GM23338 (cell line): ENCODE measurements around the gene TMUB1. TPM values are rescaled to one million over a fixed set of nuclear protein-coding genes. Genes with fewer than 3 reads are reported as not detected.
A peak's percentile ranks its signal among the peaks of the same experiment; 100 is the strongest.

ENCODE experiments used
- ATAC-seq: fragments of 200-7000 bp; cut with Tn5 transposase; 3 replicates; pipeline ENCODE4 v1.9.1; 2020
- DNase-seq: peaks from one replicate; pipeline ENCODE4 v3.0.0-alpha.2; 2015; ENCODE audit warnings: low spot score
- H2AFZ ChIP-seq: fragments of 200-600 bp; sonication (generic); 2 replicates; pipeline ENCODE4 v1.8.0; 2016; ENCODE audit warnings: antibody characterized with exemption, mild to moderate bottlenecking, moderate library complexity
- H3F3A ChIP-seq: fragments of 200-600 bp; sonication (generic); replicated peaks from 2 replicates; pipeline ENCODE4 v1.8.0; 2017; ENCODE audit warnings: antibody characterized with exemption, mixed run types, low read depth
- H3K27ac ChIP-seq: fragments of 200-600 bp; sonication (generic); 2 replicates; pipeline ENCODE4 v1.6.1; 2016; ENCODE audit warnings: low read depth
- H3K27me3 ChIP-seq: fragments of 200-600 bp; sonication (generic); 2 replicates; pipeline ENCODE4 v1.8.0; 2016; ENCODE audit warnings: mild to moderate bottlenecking, mixed run types, moderate library complexity; ENCODE audit not compliant: insufficient read depth
- H3K36me3 ChIP-seq: fragments of 200-600 bp; sonication (generic); 2 replicates; pipeline ENCODE4 v1.8.0; 2016; ENCODE audit warnings: mild to moderate bottlenecking; ENCODE audit not compliant: insufficient read depth
- H3K4me1 ChIP-seq: fragments of 200-600 bp; sonication (generic); 2 replicates; pipeline ENCODE4 v1.8.0; 2016; ENCODE audit warnings: mild to moderate bottlenecking, moderate library complexity; ENCODE audit not compliant: insufficient read depth
- H3K4me2 ChIP-seq: fragments of 200-600 bp; sonication (generic); 2 replicates; pipeline ENCODE4 v1.7.1; 2017; ENCODE audit warnings: mixed run types
- H3K4me3 ChIP-seq: fragments of 200-600 bp; sonication (generic); 2 replicates; pipeline ENCODE4 v1.6.1; 2016; ENCODE audit warnings: mixed run types
- H3K79me2 ChIP-seq: fragments of 200-600 bp; sonication (generic); replicated peaks from 2 replicates; pipeline ENCODE4 v1.8.0; 2017; ENCODE audit warnings: mild to moderate bottlenecking; ENCODE audit not compliant: insufficient read depth
- H3K9me2 ChIP-seq: fragments of 200-600 bp; sonication (generic); 2 replicates; pipeline ENCODE4 v1.8.0; 2017; ENCODE audit not compliant: insufficient read depth
- H4K20me1 ChIP-seq: fragments of 200-600 bp; sonication (generic); replicated peaks from 2 replicates; pipeline ENCODE4 v1.8.0; 2017; ENCODE audit warnings: mild to moderate bottlenecking; ENCODE audit not compliant: insufficient read depth
- H3K27ac Mint-ChIP-seq: 2 replicates; pipeline ENCODE4 v1.8.0; 2020; ENCODE audit warnings: inconsistent platforms, mild to moderate bottlenecking, moderate library complexity, mixed read lengths
- H3K27me3 Mint-ChIP-seq: 3 replicates; pipeline ENCODE4 v1.8.0; 2022; ENCODE audit warnings: low read depth, mild to moderate bottlenecking, moderate library complexity, mixed read lengths, inconsistent platforms; ENCODE audit not compliant: insufficient read depth, poor library complexity
- H3K36me3 Mint-ChIP-seq: 3 replicates; pipeline ENCODE4 v1.8.0; 2021; ENCODE audit warnings: low read depth, mild to moderate bottlenecking, inconsistent platforms, moderate library complexity, mixed read lengths
- H3K4me1 Mint-ChIP-seq: 3 replicates; pipeline ENCODE4 v1.8.0; 2020; ENCODE audit warnings: mild to moderate bottlenecking, inconsistent platforms, mixed read lengths
- H3K4me3 Mint-ChIP-seq: 3 replicates; pipeline ENCODE4 v1.8.0; 2021; ENCODE audit warnings: moderate library complexity, mild to moderate bottlenecking, inconsistent platforms, mixed read lengths
- H3K9me3 Mint-ChIP-seq: 3 replicates; pipeline ENCODE4 v1.8.0; 2020; ENCODE audit warnings: moderate library complexity, mild to moderate bottlenecking, inconsistent platforms, mixed read lengths
- CREB1 ChIP-seq: fragments of 250-450 bp; sonication (Bioruptor Pico); IDR thresholded peaks from 2 replicates; pipeline ENCODE4 v1.5.0; 2020; ENCODE audit warnings: low read depth, mild to moderate bottlenecking, moderate library complexity
- EZH2 ChIP-seq: fragments of 200-600 bp; sonication (generic); IDR thresholded peaks from one replicate; pipeline ENCODE4 v1.8.0; 2017; ENCODE audit warnings: antibody characterized with exemption, mild to moderate bottlenecking, low read depth; ENCODE audit not compliant: unreplicated experiment
- EZH2phosphoT487 ChIP-seq: fragments of 200-600 bp; sonication (generic); IDR thresholded peaks from one replicate; pipeline ENCODE4 v1.8.1; 2018; ENCODE audit warnings: antibody characterized with exemption; ENCODE audit not compliant: unreplicated experiment
- NANOG ChIP-seq: IDR thresholded peaks from 2 replicates; pipeline ENCODE4 v1.6.1; 2016; ENCODE audit warnings: antibody characterized with exemption, borderline replicate concordance
- POLR2AphosphoS5 ChIP-seq: IDR thresholded peaks from 2 replicates; pipeline ENCODE4 v1.6.1; 2016; ENCODE audit warnings: antibody characterized with exemption, low read depth
- STAT1 ChIP-seq: IDR thresholded peaks from one replicate; pipeline ENCODE4 v1.6.1; 2016; ENCODE audit warnings: antibody characterized with exemption; ENCODE audit not compliant: unreplicated experiment
- ZNF114 ChIP-seq: fragments of 250-450 bp; sonication (Bioruptor Pico); IDR thresholded peaks from 2 replicates; pipeline ENCODE4 v1.5.0; 2020; ENCODE audit warnings: mild to moderate bottlenecking, moderate library complexity
- ZNF331 ChIP-seq: fragments of 250-450 bp; sonication (Bioruptor Pico); IDR thresholded peaks from 2 replicates; pipeline ENCODE4 v1.5.0; 2020; ENCODE audit warnings: low read depth, mild to moderate bottlenecking, moderate library complexity
- polyA plus RNA-seq: library from polyadenylated mRNA; unstranded; fragments of >200 nt; fragmentation: Nextera tagmentation; extraction: Ambion mirVana; gene quantifications from 2 replicates; pipeline ENCODE4 v1.2.1, GENCODE V29; 2016
- total RNA-seq: library from RNA; depleted of rRNA; stranded (reverse); fragments of >200 nt; shearing (Covaris generic); gene quantifications from 2 replicates; pipeline ENCODE4 v1.2.3, GENCODE V29; 2014
- TF ChIP-seq, protein P1 (sequence below): fragments of 250-450 bp; sonication (Bioruptor Pico); IDR thresholded peaks from 2 replicates; pipeline ENCODE4 v1.5.0; 2020; ENCODE audit warnings: mild to moderate bottlenecking, moderate library complexity
- TF ChIP-seq, protein P2 (sequence below): IDR thresholded peaks from one replicate; pipeline ENCODE4 v1.6.1; 2018; ENCODE audit warnings: antibody characterized with exemption; ENCODE audit not compliant: unreplicated experiment
- TF ChIP-seq, protein P3 (sequence below), 2 experiments: fragments of 200-600 bp in 1 of 2; sonication (generic) in 1 of 2; conservative IDR thresholded peaks; 2 replicates each; pipeline versions ENCODE4 v1.5.1 to v1.6.1; 2016 to 2017; ENCODE audit warnings: antibody characterized with exemption in 2 of 2, low read depth in 2 of 2, mild to moderate bottlenecking in 2 of 2, moderate library complexity in 1 of 2
- TF ChIP-seq, protein P4 (sequence below): IDR thresholded peaks from 2 replicates; pipeline ENCODE4 v1.6.1; 2016; ENCODE audit warnings: antibody characterized with exemption

Gene TMUB1
- total and polyA plus RNA-seq, 2 experiments from 2014 or later = 47.6 to 61.1 TPM

DNA sequence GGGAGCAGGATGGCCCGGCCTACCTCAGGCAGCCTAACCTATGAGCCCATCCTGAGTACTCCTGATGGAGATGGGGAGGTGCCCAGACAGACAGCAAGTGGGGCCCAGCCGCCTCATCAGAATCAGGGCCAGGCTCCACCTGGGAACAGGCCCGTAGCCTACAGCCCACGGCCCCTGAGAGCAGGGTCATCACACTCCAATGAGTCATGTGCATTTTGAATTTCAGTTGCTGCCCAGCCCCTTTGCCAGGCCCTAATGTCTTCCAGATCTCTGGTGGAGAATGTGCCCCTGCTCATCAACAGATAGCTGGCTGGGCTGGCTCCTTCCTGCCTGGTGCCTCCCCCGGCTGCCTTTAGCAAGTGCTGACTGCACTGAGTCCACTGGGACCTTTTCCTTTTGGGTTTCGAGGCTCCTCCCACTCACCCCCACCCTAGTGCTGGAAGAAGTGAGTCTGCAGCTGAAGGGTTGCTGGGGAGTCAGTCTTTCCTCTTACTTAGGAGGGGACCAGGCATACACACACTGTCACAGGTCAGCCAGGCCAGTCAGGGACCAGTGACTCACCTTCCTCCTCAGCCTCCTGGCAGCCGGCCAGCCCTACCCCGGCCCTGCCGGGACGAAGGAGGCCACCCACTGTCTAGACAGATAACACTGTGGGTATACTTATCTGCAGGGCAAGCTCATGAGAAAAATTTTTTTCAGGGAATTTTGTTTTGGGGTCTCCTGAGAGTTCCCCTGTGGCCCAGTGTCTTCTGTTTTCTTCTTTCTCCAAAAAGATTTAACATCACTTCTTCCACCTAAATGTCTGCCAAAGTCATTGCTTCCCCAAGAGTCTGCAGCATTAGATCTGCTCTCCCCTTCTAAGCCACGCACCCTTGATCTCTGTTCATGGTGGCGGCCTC is 44.1 kb downstream of the TMUB1 start:
- DNase-seq = no peak
- ATAC-seq = peak; percentile 24
- H3K4me1 Mint-ChIP-seq = peaks cover 2% of the 10 kb centered on the region; the same call in 1 of the 3 replicates
- Histone ChIP-seq H3K4me2 (no peak overlapping the region), H3F3A (no peaks in the 10 kb centered on the region), H3K36me3 (no peaks in the 10 kb centered on the region), H3K79me2 (no peaks in the 10 kb centered on the region), H3K9me2 (no peaks in the 10 kb centered on the region), H2AFZ (no peak overlapping the region), H3K4me3 (no peak overlapping the region), H3K27me3 (no peaks in the 10 kb centered on the region), H4K20me1 (no peaks in the 10 kb centered on the region), H3K4me1 (no peaks in the 10 kb centered on the region), H3K27ac (no peak overlapping the region)
- H3K27ac Mint-ChIP-seq = no peak overlapping the region
- H3K9me3 Mint-ChIP-seq = no peaks in the 10 kb centered on the region
- H3K36me3 Mint-ChIP-seq = peaks cover 6% of the 10 kb centered on the region; the same call in 1 of the 3 replicates
- H3K4me3 Mint-ChIP-seq = no peak overlapping the region
- TF ChIP-seq, protein P1, sequence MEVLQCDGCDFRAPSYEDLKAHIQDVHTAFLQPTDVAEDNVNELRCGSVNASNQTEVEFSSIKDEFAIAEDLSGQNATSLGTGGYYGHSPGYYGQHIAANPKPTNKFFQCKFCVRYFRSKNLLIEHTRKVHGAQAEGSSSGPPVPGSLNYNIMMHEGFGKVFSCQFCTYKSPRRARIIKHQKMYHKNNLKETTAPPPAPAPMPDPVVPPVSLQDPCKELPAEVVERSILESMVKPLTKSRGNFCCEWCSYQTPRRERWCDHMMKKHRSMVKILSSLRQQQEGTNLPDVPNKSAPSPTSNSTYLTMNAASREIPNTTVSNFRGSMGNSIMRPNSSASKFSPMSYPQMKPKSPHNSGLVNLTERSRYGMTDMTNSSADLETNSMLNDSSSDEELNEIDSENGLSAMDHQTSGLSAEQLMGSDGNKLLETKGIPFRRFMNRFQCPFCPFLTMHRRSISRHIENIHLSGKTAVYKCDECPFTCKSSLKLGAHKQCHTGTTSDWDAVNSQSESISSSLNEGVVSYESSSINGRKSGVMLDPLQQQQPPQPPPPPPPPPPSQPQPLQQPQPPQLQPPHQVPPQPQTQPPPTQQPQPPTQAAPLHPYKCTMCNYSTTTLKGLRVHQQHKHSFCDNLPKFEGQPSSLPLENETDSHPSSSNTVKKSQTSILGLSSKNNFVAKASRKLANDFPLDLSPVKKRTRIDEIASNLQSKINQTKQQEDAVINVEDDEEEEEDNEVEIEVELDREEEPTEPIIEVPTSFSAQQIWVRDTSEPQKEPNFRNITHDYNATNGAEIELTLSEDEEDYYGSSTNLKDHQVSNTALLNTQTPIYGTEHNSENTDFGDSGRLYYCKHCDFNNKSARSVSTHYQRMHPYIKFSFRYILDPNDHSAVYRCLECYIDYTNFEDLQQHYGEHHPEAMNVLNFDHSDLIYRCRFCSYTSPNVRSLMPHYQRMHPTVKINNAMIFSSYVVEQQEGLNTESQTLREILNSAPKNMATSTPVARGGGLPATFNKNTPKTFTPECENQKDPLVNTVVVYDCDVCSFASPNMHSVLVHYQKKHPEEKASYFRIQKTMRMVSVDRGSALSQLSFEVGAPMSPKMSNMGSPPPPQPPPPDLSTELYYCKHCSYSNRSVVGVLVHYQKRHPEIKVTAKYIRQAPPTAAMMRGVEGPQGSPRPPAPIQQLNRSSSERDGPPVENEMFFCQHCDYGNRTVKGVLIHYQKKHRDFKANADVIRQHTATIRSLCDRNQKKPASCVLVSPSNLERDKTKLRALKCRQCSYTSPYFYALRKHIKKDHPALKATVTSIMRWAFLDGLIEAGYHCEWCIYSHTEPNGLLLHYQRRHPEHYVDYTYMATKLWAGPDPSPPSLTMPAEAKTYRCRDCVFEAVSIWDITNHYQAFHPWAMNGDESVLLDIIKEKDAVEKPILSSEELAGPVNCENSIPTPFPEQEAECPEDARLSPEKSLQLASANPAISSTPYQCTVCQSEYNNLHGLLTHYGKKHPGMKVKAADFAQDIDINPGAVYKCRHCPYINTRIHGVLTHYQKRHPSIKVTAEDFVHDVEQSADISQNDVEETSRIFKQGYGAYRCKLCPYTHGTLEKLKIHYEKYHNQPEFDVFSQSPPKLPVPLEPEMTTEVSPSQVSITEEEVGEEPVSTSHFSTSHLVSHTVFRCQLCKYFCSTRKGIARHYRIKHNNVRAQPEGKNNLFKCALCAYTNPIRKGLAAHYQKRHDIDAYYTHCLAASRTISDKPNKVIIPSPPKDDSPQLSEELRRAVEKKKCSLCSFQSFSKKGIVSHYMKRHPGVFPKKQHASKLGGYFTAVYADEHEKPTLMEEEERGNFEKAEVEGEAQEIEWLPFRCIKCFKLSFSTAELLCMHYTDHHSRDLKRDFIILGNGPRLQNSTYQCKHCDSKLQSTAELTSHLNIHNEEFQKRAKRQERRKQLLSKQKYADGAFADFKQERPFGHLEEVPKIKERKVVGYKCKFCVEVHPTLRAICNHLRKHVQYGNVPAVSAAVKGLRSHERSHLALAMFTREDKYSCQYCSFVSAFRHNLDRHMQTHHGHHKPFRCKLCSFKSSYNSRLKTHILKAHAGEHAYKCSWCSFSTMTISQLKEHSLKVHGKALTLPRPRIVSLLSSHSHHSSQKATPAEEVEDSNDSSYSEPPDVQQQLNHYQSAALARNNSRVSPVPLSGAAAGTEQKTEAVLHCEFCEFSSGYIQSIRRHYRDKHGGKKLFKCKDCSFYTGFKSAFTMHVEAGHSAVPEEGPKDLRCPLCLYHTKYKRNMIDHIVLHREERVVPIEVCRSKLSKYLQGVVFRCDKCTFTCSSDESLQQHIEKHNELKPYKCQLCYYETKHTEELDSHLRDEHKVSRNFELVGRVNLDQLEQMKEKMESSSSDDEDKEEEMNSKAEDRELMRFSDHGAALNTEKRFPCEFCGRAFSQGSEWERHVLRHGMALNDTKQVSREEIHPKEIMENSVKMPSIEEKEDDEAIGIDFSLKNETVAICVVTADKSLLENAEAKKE (CRISPR knock-in tag) = no peak
- no peak for TF ChIP-seq EZH2phosphoT487
- TF ChIP-seq, protein P2, sequence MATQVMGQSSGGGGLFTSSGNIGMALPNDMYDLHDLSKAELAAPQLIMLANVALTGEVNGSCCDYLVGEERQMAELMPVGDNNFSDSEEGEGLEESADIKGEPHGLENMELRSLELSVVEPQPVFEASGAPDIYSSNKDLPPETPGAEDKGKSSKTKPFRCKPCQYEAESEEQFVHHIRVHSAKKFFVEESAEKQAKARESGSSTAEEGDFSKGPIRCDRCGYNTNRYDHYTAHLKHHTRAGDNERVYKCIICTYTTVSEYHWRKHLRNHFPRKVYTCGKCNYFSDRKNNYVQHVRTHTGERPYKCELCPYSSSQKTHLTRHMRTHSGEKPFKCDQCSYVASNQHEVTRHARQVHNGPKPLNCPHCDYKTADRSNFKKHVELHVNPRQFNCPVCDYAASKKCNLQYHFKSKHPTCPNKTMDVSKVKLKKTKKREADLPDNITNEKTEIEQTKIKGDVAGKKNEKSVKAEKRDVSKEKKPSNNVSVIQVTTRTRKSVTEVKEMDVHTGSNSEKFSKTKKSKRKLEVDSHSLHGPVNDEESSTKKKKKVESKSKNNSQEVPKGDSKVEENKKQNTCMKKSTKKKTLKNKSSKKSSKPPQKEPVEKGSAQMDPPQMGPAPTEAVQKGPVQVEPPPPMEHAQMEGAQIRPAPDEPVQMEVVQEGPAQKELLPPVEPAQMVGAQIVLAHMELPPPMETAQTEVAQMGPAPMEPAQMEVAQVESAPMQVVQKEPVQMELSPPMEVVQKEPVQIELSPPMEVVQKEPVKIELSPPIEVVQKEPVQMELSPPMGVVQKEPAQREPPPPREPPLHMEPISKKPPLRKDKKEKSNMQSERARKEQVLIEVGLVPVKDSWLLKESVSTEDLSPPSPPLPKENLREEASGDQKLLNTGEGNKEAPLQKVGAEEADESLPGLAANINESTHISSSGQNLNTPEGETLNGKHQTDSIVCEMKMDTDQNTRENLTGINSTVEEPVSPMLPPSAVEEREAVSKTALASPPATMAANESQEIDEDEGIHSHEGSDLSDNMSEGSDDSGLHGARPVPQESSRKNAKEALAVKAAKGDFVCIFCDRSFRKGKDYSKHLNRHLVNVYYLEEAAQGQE = no peak
- no peak for TF ChIP-seq ZNF114
- TF ChIP-seq EZH2 = no peak
- no peak for TF ChIP-seq CREB1 (CRISPR knock-in tag)
- no peak for TF ChIP-seq STAT1
- TF ChIP-seq, protein P3, sequence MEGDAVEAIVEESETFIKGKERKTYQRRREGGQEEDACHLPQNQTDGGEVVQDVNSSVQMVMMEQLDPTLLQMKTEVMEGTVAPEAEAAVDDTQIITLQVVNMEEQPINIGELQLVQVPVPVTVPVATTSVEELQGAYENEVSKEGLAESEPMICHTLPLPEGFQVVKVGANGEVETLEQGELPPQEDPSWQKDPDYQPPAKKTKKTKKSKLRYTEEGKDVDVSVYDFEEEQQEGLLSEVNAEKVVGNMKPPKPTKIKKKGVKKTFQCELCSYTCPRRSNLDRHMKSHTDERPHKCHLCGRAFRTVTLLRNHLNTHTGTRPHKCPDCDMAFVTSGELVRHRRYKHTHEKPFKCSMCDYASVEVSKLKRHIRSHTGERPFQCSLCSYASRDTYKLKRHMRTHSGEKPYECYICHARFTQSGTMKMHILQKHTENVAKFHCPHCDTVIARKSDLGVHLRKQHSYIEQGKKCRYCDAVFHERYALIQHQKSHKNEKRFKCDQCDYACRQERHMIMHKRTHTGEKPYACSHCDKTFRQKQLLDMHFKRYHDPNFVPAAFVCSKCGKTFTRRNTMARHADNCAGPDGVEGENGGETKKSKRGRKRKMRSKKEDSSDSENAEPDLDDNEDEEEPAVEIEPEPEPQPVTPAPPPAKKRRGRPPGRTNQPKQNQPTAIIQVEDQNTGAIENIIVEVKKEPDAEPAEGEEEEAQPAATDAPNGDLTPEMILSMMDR (conservative IDR thresholded peaks at IDR 0.05; ENCODE audit: low read depth in 2 of 2) = no peak
- TF ChIP-seq, protein P4, sequence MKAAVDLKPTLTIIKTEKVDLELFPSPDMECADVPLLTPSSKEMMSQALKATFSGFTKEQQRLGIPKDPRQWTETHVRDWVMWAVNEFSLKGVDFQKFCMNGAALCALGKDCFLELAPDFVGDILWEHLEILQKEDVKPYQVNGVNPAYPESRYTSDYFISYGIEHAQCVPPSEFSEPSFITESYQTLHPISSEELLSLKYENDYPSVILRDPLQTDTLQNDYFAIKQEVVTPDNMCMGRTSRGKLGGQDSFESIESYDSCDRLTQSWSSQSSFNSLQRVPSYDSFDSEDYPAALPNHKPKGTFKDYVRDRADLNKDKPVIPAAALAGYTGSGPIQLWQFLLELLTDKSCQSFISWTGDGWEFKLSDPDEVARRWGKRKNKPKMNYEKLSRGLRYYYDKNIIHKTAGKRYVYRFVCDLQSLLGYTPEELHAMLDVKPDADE = no peak
- TF ChIP-seq ZNF331 (CRISPR knock-in tag) = no peak
- TF ChIP-seq POLR2AphosphoS5 = no peak
- TF ChIP-seq NANOG = no peak
- H3K27me3 Mint-ChIP-seq = peaks cover 15% of the 10 kb centered on the region
